ENCODE measurements around the gene CERK. TPM values are rescaled to one million over a fixed set of nuclear protein-coding genes. Genes with fewer than 3 reads are reported as not detected.

The CERK gene
- total RNA-seq, 1 donor from 2014 or later = 35.1 TPM

GRCh38 chr22:46750863-46751443, 12.9 kb upstream of the CERK start:
- FAIRE-seq = no peak

GRCh38 chr22:46750530-46750800, 12.4 kb upstream of the CERK start:
- FAIRE-seq (no peak), DNase-seq (ENCODE audit: low spot score in 2 of 2) (no peak)

More at GRCh38 chr22:46750863-46751443, 12.9 kb upstream of the CERK start:
- DNase-seq (ENCODE audit: low spot score in 2 of 2) = no peak

- FAIRE-seq (no peak), DNase-seq (ENCODE audit: low spot score in 2 of 2) (no peak)
These were observed 11.9 kb upstream of the CERK start for GRCh38 chr22:46749682-46750529.

- DNase-seq (ENCODE audit: low spot score in 2 of 2) (no peak), FAIRE-seq (no peak)
These were observed 11.0 kb upstream of the CERK start for GRCh38 chr22:46748908-46749675.

GRCh38 chr22:46748206-46748907, 10.3 kb upstream of the CERK start:
- FAIRE-seq (no peak), DNase-seq (ENCODE audit: low spot score in 2 of 2) (no peak)

GRCh38 chr22:46747646-46748045, 9.6 kb upstream of the CERK start:
- DNase-seq (ENCODE audit: low spot score in 2 of 2) (no peak), FAIRE-seq (no peak)

- FAIRE-seq (no peak), DNase-seq (ENCODE audit: low spot score in 2 of 2) (no peak)
These were observed 8.6 kb upstream of the CERK start for GRCh38 chr22:46746620-46747019.

- FAIRE-seq (no peak), DNase-seq (ENCODE audit: low spot score in 2 of 2) (no peak)
These were observed 8.1 kb upstream of the CERK start for GRCh38 chr22:46746192-46746591.

GRCh38 chr22:46744581-46744980, 6.5 kb upstream of the CERK start:
- DNase-seq (ENCODE audit: low spot score in 2 of 2) = no peak
- no peak for FAIRE-seq

- DNase-seq (ENCODE audit: low spot score in 2 of 2) (no peak), FAIRE-seq (no peak)
These were observed 4.6 kb upstream of the CERK start for GRCh38 chr22:46742576-46743221.

GRCh38 chr22:46741974-46742519, 4.0 kb upstream of the CERK start:
- DNase-seq (ENCODE audit: low spot score in 2 of 2) (no peak), FAIRE-seq (no peak)

GRCh38 chr22:46740910-46741780, 3.1 kb upstream of the CERK start:
- no peak for DNase-seq (ENCODE audit: low spot score in 2 of 2)
- no peak for FAIRE-seq

GRCh38 chr22:46739094-46739870, 1.2 kb upstream of the CERK start:
- peak in 1 of 2 donors; percentile 73 for DNase-seq (ENCODE audit: low spot score in 2 of 2)
- FAIRE-seq = no peak

- DNase-seq (ENCODE audit: low spot score in 2 of 2) (no peak), FAIRE-seq (no peak)
These were observed 618 bp upstream of the CERK start for GRCh38 chr22:46738647-46739093.

GRCh38 chr22:46737105-46737975, 712 bp downstream of the CERK start:
- FAIRE-seq (no peak), DNase-seq (ENCODE audit: low spot score in 2 of 2) (peak; percentile 54 to 66)

- FAIRE-seq = no peak
- DNase-seq (ENCODE audit: low spot score in 2 of 2) = no peak
These were observed 1.3 kb downstream of the CERK start for GRCh38 chr22:46736705-46737104.

Measured in frontal cortex (tissue), 4 donors.